G401.6 (cell line): ENCODE results near the gene CXCL9.
"Not testable (repeated sequence)": the region's sequence is repeated elsewhere in the genome, so short reads cannot be mapped to it uniquely, and the experiment has no call there.

Source experiments
- FAIRE-seq: peaks from 2 replicates; lab custom pipeline; 2012; peaks lifted over from hg19 to GRCh38; lab: Jason Lieb, UNC

The CXCL9 gene

DNA sequence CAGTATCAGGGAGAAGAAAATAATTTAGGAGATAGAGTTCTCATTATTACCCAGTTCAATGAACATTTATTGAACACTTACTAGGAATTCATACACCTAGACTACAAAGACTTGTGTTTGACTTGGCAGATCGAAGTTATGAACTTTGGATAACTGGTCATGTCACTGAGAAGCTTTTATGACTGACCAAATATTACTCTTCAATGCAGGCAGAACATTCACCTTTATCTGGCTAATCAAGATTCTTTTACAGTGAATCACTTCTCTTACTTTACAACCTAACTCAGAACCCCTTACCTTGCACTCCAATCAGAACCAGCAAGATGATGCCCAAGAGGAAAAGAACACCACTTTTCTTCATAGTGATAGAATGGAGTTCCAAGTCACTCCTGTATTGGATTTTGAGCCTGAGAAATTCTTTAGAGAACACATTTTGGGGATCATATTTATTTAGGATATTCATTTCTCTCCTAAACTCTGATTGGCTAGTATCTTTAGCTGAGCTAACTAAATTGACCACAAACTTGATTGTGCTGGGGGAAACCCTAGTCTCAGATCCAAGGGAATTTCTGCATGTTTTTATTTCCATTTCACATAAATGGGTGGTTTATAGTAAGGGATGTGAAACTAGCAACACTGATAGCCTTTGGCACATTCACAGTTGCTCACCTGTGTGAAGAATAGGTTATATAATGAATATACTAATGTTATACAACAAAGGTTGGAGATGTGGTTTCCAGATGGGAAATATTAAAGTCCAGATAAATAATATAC lies at the start of gene CXCL9:
CXCL9 (minus strand) TSS at position 421 of the 774 bp plus-strand sequence; CDS start at position 361, 60 bp downstream.
- no peak for FAIRE-seq

DNA sequence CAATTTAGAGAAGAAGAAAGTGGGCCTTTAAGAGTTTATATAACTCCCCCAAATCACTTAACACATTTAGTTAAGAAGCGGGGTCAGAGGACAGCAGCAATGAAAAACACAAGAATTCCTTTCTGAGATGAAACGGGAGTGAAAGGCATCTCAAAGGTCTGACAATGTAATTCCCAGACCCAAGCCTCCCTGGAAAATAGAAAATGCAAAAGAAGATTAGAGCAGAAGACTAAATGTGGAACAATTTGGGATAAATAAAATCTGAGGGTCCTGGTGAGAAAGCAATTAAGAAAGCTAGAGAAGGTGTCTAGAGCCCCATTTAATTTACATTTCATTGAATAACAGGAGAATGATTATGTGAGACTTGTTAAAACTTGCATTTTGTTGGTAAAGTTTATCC lies 48.1 kb upstream of the CXCL9 start:
- FAIRE-seq = no peak

DNA sequence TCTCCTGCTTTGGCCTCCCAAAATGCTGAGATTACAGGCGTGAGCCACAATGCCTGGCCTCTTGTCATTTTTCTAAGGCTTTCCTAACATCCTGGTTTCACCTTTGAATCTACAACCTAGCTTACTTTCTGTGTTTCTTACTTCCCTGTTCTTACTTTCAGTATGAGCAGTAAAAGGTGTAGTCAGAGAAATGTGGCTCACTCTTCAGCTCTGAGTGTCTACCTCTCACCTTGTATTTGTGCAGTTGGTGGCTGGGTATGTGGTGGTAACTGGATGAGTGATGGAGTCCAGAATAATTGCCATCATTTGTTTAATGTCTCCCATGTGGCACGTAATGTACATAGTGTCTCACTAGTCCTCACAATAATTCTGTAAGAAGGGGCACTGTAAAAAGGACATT lies 47.7 kb upstream of the CXCL9 start:
- no peak for FAIRE-seq

DNA sequence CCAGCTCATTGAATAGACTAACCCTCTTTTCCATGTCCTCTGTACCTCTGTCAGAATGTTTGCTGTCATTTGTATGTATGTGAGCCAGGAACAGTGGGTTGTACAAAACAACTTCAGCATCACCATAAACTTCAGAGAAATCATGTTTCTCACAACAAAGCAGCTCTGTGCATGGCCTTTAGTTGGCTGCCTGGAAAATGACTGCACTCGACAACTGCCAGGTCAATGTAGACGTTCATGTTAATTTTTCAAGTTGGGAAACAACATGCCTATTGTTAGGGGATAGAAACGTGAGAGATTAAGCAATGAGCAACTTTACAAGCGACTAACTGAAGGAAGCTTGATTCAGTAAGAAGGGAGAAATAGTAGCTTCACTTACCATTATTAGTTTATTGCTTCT lies 46.4 kb upstream of the CXCL9 start:
- no peak for FAIRE-seq

DNA sequence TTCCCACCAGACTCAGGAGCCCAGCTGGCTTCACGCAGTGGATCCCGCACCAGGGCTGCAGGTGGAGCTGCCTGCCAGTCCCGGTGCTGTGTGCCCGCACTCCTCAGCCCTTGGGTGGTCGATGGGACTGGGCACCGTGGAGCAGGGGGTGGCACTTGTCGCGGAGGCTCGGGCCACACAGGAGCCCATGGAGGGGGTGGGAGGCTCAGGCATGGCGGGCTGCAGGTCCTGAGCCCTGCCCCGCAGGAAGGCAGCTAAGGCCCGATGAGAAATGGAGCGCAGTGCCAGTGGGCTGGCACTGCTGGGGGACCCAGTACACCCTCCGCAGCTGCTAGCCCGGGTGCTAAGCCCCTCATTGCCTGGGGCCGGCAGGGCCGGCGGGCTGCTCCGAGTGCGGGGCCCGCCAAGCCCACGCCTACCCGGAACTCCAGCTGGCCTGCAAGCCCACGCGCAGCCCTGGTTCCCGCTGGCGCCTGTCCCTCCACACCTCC lies 43.3 kb upstream of the CXCL9 start:
- FAIRE-seq = not testable (repeated sequence)

DNA sequence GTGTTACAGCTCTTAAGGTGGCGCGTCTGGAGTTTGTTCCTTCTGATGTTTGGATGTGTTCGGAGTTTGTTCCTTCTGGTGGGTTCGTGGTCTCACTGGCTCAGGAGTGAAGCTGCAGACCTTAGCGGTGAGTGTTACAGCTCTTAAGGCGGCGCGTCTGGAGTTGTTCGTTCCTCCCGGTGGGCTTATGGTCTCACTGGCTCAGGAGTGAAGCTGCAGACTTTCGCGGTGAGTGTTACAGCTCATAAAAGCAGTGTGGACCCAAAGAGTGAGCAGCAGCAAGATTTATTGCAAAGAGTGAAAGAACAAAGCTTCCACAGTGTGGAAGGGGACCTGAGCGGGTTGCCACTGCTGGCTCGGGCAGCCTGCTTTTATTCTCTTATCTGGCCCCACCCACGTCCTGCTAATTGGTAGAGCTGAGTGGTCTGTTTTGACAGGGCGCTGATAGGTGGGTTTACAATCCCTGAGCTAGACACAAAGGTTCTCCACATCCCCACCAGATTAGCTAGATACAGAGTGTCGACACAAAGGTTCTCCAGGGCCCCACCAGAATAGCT lies 42.6 kb upstream of the CXCL9 start:
- FAIRE-seq = not testable (repeated sequence)

DNA sequence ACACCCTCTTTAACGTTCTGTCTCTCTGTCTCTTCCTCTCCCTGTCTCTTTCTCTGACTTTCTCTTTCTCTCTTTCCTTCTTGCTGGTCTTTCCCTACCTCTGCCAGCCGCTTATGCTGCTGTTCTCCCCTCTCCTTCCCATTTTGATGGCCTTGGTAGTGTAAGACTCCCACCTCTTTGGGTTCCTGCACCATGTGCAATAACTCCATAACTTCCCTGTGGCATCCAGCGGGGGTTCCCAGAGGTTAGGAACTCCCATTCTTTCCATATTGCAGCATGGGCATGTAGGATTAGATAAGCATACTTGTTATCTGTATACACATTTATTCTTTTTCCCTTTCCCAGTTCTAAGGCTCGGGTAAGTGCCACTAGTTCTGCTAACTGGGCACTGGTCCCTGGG lies 37.4 kb upstream of the CXCL9 start:
- not testable (repeated sequence) for FAIRE-seq

DNA sequence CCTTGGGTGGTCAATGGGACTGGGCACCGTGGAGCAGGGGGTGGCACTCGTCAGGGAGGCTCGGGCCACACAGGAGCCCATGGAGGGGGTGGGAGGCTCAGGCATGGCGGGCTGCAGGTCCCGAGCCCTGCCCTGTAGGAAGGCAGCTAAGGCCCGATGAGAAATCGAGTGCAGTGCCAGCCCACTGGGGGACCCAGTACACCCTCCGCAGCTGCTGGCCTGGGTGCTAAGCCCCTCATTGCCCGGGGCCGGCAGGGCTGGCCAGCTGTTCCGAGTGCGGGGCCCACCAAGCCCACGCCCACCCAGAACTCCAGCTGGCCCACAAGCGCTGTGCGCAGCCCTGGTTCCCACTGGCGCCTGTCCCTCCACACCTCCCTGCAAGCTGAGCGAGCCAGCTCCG lies 36.0 kb upstream of the CXCL9 start:
- not testable (repeated sequence) for FAIRE-seq

DNA sequence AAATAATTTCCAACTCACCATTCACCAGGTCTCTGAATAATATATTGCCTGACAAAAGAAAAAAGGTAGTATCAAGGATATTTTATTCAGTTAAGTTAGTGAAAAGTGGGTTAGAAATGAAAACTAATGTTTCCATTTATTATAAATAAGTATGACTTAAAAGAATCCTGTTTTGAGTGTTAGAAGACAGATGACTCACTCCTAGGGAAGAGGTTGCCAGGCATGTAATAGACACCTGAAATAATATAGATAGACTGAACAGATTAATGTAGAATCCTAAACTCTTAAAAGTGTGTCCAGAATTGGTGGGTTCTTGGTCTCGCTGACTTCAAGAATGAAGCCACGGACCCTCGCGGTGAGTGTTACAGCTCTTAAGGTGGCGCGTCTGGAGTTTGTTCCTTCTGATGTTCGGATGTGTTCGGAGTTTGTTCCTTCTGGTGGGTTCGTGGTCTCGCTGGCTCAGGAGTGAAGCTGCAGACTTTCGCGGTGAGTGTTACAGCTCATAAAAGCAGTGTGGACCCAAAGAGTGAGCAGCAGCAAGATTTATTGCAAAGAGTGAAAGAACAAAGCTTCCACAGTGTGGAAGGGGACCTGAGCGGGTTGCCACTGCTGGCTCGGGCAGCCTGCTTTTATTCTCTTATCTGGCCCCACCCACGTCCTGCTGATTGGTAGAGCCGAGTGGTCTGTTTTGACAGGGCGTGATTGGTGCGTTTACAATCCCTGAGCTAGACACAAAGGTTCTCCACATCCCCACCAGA lies 35.1 kb upstream of the CXCL9 start:
- not testable (repeated sequence) for FAIRE-seq

DNA sequence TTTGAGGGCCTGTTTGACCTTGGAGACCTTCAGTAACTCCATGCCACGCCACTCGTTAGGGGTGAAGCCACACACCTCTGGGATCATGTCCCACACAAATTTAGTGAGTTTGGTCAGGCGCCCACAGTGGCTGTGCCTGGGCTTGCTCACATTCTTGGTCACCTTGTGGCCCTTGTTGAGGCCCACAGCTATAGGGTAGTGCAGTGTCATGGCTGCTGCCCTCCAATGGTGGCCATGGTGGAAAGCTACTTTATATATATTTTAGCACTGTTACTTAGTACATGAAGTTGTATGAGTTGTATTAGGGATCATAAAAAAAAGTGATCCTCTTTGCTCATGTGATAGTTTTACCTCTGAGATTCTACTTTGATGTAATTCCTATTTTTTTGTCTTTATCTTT lies 29.5 kb upstream of the CXCL9 start:
- FAIRE-seq = no peak

DNA sequence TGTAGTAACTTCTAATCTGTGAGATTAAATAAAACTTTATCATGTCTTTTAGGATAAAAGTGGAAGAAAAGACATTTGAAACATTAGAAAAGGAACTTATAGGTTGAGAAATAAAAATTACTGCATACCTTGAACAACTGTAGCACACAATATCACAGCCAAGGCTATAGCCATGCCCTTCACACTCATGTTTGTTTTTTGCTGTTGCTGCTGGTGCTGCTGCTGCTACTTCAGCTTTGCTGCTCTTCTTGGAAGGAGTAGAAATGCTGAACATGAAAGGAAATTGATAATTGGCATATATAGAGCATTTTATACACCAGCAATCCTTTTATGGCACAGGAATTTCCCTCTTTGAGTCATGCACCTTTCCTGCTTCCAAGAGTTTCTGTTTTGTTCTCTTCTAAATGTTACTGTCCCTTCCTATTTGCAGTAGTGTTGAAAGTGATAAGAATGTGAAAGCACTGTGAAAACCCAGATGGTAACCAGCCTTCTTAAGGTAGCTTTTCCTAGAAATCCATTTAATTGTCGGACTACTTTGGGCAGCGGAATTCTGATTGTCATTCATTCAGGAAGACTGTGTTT lies 28.6 kb upstream of the CXCL9 start, which contains the start of gene CXCL11:
CXCL11 (minus strand) TSS at position 272 of the 582 bp plus-strand sequence; CDS start at position 189, 83 bp downstream.
- FAIRE-seq = no peak

DNA sequence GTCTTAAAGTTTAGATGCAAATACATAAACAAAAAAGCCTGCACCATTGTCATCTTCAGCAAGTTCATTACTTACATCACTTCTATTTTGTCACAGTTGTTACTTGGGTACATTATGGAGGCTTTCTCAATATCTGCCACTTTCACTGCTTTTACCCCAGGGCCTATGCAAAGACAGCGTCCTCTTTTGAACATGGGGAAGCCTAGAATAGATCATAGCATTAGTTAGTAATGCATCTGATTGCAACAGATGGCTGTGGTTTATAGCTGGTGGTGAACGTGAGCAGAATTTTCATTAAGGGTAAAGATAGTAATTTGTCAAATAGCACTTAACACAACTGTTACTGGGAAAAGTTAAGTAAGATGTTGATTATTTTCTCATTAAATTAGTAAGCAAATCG lies 27.8 kb upstream of the CXCL9 start:
- no peak for FAIRE-seq

DNA sequence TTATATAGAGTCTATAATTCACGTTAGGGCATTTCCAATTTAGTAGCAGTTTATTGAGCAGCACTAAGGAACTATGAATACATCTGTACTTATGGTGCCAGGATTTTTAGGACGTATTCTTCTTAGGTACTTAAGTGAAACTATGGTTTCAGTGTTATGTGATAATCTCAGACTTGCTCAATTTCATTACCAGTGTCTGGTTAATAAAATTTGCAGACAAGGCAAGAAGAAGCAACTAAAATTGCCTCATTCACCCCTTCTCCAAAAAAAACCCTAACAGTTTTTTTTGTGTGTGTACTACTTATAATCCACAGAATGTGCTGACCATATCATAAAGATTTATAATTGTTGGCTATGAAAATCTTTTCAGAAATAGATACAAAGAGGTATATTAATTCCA lies 22.0 kb upstream of the CXCL9 start:
- no peak for FAIRE-seq

DNA sequence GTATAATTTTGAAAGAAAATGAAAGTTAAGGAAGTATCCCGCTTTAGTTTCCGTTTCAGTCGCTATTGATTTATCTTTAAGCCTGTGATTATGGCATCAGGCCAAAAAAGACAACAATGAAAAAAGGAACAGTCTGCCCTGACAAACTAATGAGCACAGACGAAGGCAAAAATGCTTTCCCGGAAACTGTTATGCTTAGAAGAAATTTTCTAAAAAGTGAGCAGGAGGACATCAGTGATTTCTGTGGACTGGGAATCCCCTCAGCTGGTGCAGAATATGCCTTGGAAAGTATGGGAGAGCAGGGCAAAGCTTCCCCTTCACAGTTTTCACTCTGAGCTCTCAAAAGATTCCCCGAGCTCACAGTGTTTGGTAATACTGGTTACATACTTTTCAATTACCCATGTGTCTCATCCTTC lies 21.0 kb upstream of the CXCL9 start:
- FAIRE-seq = no peak

DNA sequence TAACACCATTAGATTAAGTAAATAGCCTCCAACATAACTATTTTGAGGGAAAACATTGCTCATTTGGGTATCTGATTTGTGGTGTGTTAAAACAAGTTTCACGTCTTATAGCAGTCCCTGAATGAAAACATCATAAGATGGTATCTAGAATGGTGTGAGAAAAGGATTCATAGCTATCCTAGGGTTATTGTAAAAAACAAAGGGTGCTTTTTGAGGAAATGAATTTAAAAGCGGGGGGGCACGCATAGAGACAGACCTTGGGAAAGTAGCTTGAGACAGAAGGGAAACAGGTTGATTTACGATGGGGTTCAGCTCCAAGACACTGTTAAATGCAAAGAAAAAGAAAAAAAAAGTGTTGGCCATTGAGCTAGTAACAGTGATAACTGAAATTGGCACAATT lies 16.8 kb upstream of the CXCL9 start:
- FAIRE-seq = no peak

DNA sequence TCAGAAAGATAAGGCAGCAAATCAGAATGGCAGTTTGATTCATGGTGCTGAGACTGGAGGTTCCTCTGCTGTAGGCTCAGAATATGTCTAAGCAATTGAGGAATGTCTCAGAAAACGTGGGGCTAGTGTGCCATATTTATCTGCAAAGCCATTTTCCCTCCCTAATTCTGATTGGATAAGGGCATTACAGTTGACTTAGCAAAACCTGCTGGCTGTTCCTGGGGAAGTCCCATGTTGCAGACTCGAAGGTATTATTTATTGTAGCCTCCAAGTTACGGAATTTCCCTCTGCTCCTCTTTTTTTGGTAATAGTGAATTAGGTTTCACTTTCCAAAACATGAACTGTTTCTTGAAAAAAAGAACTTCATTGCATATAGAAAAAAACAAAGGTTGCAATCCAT lies 16.1 kb upstream of the CXCL9 start, which contains the start of gene CXCL10:
CXCL10 (minus strand) TSS at position 109 of the 400 bp plus-strand sequence; CDS start at position 43, 66 bp downstream.
- no peak for FAIRE-seq

DNA sequence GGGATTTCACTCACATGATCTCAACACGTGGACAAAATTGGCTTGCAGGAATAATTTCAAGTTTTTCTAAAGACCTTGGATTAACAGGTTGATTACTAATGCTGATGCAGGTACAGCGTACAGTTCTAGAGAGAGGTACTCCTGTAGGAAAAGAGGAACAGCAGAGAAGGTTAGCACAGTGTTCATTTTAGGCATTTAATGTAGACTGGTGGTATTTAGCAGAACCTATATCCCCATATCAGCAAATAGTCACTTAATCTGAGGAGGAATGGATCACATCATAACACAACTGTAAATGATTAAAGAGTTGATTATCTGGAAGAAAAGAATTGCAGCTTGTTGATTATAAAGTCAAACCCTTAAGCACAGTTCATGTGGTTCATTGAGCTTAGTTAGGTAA lies 15.4 kb upstream of the CXCL9 start:
- FAIRE-seq = no peak

DNA sequence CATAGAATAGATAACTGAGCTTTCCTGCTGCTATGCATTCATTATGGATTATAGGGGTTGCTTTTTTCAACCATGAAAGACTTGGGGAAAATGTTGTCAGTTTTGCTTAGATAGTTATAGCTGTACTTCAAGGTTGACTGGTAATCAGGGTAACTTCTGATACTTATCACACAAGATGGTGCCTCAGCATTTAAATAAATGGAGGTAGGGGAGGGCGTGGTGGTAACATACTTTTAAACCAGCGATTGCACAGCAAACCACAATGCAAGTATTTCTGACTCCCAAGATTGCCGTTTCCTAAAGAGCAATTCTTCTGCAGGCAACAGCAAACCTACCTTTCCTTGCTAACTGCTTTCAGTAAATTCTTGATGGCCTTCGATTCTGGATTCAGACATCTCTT lies 14.7 kb upstream of the CXCL9 start:
- no peak for FAIRE-seq

DNA sequence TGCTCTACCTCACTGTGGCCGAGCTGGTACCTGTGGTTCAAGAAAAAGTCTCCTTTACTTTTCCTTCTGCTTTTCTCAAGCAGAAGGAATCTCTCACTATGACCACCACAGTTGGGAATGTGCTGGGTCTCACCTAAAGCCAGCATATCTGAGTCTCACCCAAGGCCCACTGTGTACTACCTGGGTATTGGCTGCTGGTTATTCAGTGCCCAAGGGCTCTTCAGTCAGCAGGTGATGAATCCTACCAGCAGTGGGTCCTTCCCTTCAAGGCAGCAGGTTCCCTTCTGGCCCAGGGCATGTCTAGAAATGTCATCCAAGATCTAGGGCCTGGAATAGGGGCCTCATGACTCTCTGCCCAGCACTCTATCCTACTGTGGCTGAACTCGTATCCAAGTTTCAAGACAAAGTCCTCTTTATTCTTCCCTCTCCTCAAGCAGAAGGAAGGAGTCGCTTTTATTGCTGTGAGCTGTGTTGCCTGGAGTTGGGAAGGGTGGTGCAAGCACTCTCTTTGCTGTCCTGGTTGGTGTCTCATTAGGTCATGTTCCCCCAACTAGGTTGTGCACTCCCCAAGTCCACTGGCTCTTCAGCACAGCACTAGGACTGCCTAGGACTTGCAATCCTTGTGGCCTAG lies 9.9 kb upstream of the CXCL9 start:
- no peak for FAIRE-seq

DNA sequence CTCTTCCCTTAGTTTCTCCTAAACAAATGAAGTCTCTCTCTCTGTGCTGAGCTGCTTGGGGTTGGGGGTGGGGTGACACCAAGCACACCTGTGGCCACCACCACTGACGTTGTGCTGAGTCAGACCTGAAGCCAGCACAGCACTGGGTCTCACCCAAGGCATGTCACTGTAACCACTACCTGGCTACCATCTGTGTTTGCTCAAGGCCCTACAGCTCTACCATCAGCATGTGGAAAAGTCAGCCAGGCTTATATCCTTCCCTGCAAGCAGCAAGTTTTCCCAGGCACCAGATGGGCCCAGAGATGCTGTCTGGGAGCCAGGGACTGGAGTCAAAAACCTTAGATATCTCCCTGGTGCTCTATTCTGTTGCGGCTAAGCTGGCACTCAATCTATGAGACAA lies 9.1 kb upstream of the CXCL9 start:
- FAIRE-seq = no peak

DNA sequence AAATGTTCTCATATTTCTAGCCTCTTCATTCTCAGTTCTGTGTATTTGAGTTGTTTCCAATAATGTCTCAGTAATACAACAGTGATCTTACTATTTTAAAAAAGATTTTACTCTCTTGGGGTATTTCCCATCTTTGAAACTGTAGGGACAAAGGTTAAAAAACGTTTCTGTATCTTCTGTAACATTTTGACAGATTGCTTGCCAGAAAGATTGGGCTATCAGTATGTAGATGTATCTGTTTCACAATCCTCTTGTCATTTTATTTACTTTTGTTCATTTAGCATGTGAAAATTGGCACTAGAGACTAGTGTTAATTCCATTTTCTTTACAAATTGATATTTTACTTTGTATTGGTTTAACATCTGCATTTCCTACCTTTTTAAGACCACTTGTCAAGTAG lies 6.2 kb upstream of the CXCL9 start:
- FAIRE-seq = no peak

DNA sequence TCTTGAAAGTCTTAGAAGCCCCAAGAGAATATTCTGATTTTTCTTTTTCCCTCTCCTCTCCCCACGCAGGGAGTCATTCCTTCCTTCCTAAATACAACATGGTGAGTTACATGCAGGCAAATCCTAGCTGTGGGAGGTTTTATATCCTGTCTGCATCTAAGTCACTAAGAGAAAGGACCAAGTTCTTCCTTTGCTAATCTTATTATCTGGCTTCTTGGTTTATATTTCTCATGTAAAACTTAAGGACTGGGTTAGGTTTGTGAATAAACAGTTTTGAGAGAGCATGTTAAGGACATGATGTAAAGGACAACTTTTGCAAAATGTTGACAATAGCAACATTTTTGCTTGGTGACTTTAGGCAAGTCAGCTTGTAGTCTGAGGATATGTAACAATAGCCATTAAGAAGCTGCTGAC lies 5.1 kb upstream of the CXCL9 start:
- no peak for FAIRE-seq
